IPS DF 6.9 (cell line): ENCODE data around the gene EEF1AKMT3.
"Not testable (repeated sequence)": the region's sequence is repeated elsewhere in the genome, so short reads cannot be mapped to it uniquely, and the experiment has no call there.

Experiments used
- DNase-seq: peaks from one replicate; pipeline ENCODE4 v3.0.0-alpha.2; 2013; ENCODE audit warnings: low read depth, low spot score
- H3K27ac ChIP-seq: one replicate; pipeline ENCODE4 v1.5.1; 2013; ENCODE audit warnings: low read length, control low read depth
- H3K27me3 ChIP-seq: 2 replicates; pipeline ENCODE4 v1.6.1; 2013; ENCODE audit warnings: mild to moderate bottlenecking, low read length; ENCODE audit not compliant: control insufficient read depth, insufficient read depth
- H3K36me3 ChIP-seq: 2 replicates; pipeline ENCODE4 v1.6.1; 2013; ENCODE audit warnings: low read length; ENCODE audit not compliant: control insufficient read depth, insufficient read depth
- H3K4me1 ChIP-seq: 2 replicates; pipeline ENCODE4 v1.6.1; 2013; ENCODE audit warnings: low read length; ENCODE audit not compliant: control insufficient read depth, insufficient read depth
- H3K4me3 ChIP-seq: 2 replicates; pipeline ENCODE4 v1.5.1; 2013; ENCODE audit warnings: mild to moderate bottlenecking, low read length
- H3K9me3 ChIP-seq: 2 replicates; pipeline ENCODE4 v1.6.1; 2013; ENCODE audit warnings: low read length, inconsistent platforms; ENCODE audit not compliant: control insufficient read depth, insufficient read depth
- WGBS: extraction: QIAGEN DNeasy Blood & Tissue Kit; methylation state at CpG from one replicate; pipeline ENCODE4 v1.1.7; 2013; ENCODE audit warnings: mixed read lengths, missing lambda C conversion rate; ENCODE audit not compliant: insufficient read length, insufficient coverage; 5-methylcytosine and 5-hydroxymethylcytosine counted together

Gene EEF1AKMT3

GRCh38 chr12:57817990-57818331 lies 45.5 kb downstream of the EEF1AKMT3 start:
- H3K9me3 ChIP-seq, H3K4me3 ChIP-seq, DNase-seq, H3K27ac ChIP-seq, H3K4me1 ChIP-seq, H3K36me3 ChIP-seq, H3K27me3 ChIP-seq: not testable (repeated sequence)
- no CpG with 5 or more reads among the region's 3 CpGs for WGBS

- H3K27me3 ChIP-seq, H3K4me3 ChIP-seq, H3K4me1 ChIP-seq, H3K9me3 ChIP-seq, H3K27ac ChIP-seq, DNase-seq: not testable (repeated sequence)
- WGBS, result no CpG with 5 or more reads among the region's 8 CpGs
- peaks cover 25% of the 10 kb centered on the region for H3K36me3 ChIP-seq
Measured at GRCh38 chr12:57820119-57820518, 47.7 kb downstream of the EEF1AKMT3 start.

DNA sequence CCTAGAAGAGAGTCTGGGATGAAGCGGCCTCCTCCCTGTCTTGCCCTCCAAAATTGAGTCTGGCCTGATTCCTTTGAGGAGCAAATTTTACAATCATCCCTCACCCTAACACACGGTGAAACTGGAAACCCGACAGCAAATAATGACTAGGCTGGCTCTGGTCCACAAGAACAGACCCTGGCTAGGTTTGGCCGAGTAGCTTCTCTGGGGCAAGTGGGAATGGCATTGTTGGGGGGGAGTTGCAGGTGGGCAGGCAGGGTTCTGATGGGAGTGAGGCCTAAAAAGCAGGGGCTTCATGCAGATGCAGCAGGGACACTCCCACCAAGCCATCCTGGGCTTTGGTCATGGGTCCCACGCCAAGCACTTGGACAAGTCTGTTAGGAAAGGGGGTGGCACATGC lies 48.6 kb downstream of the EEF1AKMT3 start:
- not testable (repeated sequence) for H3K4me1 ChIP-seq, H3K4me3 ChIP-seq, H3K27me3 ChIP-seq, DNase-seq, H3K27ac ChIP-seq, H3K9me3 ChIP-seq
- H3K36me3 ChIP-seq, result peaks cover 30% of the 10 kb centered on the region
- WGBS, result no CpG with 5 or more reads among the region's 5 CpGs

GRCh38 chr12:57821474-57822214 lies 49.2 kb downstream of the EEF1AKMT3 start:
- Histone ChIP-seq H3K9me3 (no peaks in the 10 kb centered on the region), H3K36me3 (peaks cover 37% of the 10 kb centered on the region), H3K4me1 (no peaks in the 10 kb centered on the region; the same call in 1 of the 2 replicates), H3K27ac (no peak overlapping the region), H3K4me3 (no peak overlapping the region), H3K27me3 (no peaks in the 10 kb centered on the region)
- no CpG with 5 or more reads among the region's 10 CpGs for WGBS
- DNase-seq, result no peak

DNA sequence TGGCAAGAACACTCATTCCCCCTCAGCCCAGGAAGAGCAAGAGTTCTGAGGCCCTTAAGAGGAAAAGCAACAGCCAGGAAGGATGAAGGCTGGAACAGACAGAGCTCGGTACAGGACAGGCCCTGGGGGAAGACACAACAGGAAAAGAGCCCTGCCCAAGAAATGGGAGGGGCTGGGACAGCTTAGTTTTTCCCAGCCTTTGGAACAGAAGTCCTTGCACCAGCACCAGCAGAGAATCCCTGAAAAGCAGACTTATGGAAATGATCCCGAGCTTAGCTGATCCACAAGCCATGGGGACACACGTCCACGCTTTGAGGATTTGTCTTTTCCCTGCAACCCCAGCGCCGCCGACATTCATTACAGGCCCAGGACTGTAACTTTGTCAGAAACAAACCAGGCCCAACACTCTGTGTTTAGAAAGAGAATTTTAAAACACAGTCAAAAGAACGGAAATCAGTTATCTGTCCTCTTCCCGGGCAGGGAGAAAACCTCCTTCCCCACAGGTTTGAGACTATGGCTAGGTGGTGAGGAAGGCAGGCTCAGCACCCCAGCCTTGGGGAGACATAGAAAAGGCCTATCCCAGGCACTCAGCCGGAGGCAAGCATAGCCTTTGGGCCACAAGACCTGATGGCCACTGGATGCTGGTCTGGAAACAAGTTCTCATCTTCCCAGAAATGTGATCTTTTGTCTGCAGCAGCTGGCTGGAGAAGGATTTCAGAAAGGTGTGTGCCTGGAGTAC lies 50.1 kb downstream of the EEF1AKMT3 start:
- Histone ChIP-seq H3K4me3 (no peak overlapping the region), H3K36me3 (peaks cover 45% of the 10 kb centered on the region), H3K27ac (no peak overlapping the region), H3K4me1 (no peaks in the 10 kb centered on the region; the same call in 1 of the 2 replicates), H3K27me3 (no peaks in the 10 kb centered on the region), H3K9me3 (no peaks in the 10 kb centered on the region)
- no peak for DNase-seq
- WGBS, result no CpG with 5 or more reads among the region's 10 CpGs

DNA sequence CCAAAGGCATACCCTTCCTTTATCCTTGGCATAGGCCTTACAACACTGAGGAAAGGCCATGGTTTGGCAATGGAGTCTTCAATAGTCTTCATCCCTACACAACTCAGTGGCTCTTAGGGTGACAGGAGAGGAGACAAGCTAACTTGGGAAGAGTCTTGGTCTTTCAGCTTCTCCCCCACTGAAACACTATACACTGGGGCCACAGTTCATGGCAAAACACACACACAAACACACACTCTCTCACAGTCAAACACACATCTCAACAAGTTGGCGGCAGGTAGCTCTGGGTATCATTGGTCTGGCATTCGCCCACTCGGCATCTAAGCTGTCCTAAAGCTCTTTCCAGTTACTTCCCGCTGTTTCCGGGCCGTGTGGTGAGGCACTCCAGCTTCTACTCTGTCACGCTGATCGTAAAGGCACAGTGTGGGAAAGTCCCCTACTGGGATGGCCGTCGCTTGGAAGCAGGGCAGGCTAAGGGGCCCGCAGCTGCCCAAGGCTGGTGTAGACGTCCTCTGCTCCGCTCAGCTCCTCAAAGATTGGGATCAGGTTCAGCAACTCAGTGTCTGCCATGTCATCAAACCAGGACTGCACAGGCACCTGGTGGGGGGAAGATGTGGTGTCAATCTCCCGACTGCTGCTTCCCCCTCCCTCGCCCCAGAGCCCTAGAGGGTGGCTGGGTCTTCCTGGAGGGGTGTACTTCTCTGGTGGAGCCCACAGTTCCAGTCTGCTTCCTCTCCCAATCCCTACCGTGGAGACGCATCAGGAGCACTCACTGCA lies 50.9 kb downstream of the EEF1AKMT3 start:
- Histone ChIP-seq H3K36me3 (peaks cover 49% of the 10 kb centered on the region), H3K27me3 (no peaks in the 10 kb centered on the region), H3K4me3 (no peak overlapping the region), H3K4me1 (no peaks in the 10 kb centered on the region; the same call in 1 of the 2 replicates), H3K9me3 (no peaks in the 10 kb centered on the region), H3K27ac (no peak overlapping the region)
- no CpG with 5 or more reads among the region's 17 CpGs for WGBS
- DNase-seq, result no peak

- no peaks in the 10 kb centered on the region for H3K27me3 ChIP-seq
- H3K4me3 ChIP-seq, result no peak overlapping the region
- DNase-seq, result no peak
- peaks cover 50% of the 10 kb centered on the region for H3K36me3 ChIP-seq
- no CpG with 5 or more reads among the region's 18 CpGs for WGBS
- H3K9me3 ChIP-seq, result no peaks in the 10 kb centered on the region
- no peak overlapping the region for H3K27ac ChIP-seq
- no peaks in the 10 kb centered on the region; the same call in 1 of the 2 replicates for H3K4me1 ChIP-seq
Measured at GRCh38 chr12:57823908-57824640, 51.7 kb downstream of the EEF1AKMT3 start.

DNA sequence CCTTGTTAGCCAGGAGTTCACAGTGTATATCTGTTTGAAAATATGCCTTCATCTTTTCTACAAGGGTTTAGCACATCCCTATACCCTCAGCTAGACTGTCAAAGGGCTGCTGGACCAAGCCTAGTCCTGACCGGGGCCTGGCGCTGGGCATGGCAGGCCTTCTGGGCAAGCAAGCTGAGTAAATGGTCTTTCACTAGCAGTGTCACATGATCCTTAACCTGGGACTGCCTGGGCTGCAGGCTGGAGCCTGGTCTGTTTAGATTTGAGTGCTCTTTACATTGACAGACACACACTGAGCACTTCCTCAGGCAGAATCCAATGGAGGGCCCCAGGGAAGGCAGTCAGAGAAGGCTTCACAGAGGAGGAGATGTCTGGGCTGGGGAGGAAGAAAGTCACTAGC lies 53.0 kb downstream of the EEF1AKMT3 start:
- H3K27me3 ChIP-seq, result no peaks in the 10 kb centered on the region
- H3K9me3 ChIP-seq, result no peaks in the 10 kb centered on the region
- no peak overlapping the region for H3K4me3 ChIP-seq
- no peak for DNase-seq
- peaks cover 54% of the 10 kb centered on the region for H3K36me3 ChIP-seq
- no peak overlapping the region for H3K27ac ChIP-seq
- WGBS, result no CpG with 5 or more reads among the region's 2 CpGs
- no peaks in the 10 kb centered on the region for H3K4me1 ChIP-seq

GRCh38 chr12:57826400-57826799 lies 54.0 kb downstream of the EEF1AKMT3 start:
- Histone ChIP-seq H3K27ac (no peak overlapping the region), H3K36me3 (peaks cover 54% of the 10 kb centered on the region), H3K9me3 (no peaks in the 10 kb centered on the region), H3K27me3 (no peaks in the 10 kb centered on the region), H3K4me1 (no peaks in the 10 kb centered on the region), H3K4me3 (no peak overlapping the region)
- no CpG with 5 or more reads among the region's 2 CpGs for WGBS
- DNase-seq, result no peak

DNA sequence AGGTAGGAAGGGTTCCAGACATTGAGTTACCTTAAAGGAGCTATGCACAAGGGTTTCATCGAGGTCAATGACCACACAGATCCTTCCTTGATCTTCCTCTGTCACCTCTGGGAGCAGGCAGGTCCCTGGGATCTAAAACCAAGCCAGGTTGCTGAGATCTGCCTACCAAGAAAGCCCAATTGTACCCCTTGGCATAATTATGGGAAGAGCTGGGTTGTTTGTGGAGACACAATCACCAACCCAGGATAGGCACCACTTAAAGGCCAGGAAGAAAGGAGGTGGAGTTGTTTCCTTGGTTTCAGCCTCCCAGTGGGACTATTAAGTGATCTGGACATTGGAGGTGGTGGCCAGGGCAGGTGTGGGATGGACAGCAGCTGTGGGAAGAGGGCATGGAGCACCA lies 54.6 kb downstream of the EEF1AKMT3 start:
- Histone ChIP-seq H3K27me3 (no peaks in the 10 kb centered on the region), H3K4me1 (peaks cover 2% of the 10 kb centered on the region), H3K9me3 (no peaks in the 10 kb centered on the region), H3K4me3 (no peak overlapping the region), H3K36me3 (peaks cover 54% of the 10 kb centered on the region), H3K27ac (no peak overlapping the region)
- no CpG with 5 or more reads among the region's 1 CpG for WGBS
- DNase-seq, result no peak
